HepG2 (cell line): ENCODE results near the gene MGAT2. TPM values are rescaled to one million over a fixed set of nuclear protein-coding genes. Genes with fewer than 3 reads are reported as not detected.
A peak's percentile ranks its signal among the peaks of the same experiment; 100 is the strongest.

Source experiments
- ARHGAP35 ChIP-seq: sonication (generic); formaldehyde crosslinking; IDR thresholded peaks from 2 replicates; pipeline ENCODE4 v1.9.0; 2022; ENCODE audit warnings: mild to moderate bottlenecking, inconsistent platforms, moderate library complexity, missing genetic modification reagents, borderline replicate concordance
- BORCS8-MEF2B ChIP-seq: sonication (generic); formaldehyde crosslinking; IDR thresholded peaks from 2 replicates; pipeline ENCODE4 v1.8.0; 2022; ENCODE audit warnings: mild to moderate bottlenecking, missing genetic modification reagents
- CBFB ChIP-seq: sonication (generic); formaldehyde crosslinking; IDR thresholded peaks from 2 replicates; pipeline ENCODE4 v1.4.0; 2020; ENCODE audit warnings: missing genetic modification reagents
- CC2D1A ChIP-seq: sonication (generic); formaldehyde crosslinking; IDR thresholded peaks from 2 replicates; pipeline ENCODE4 v1.8.1; 2023; ENCODE audit warnings: mild to moderate bottlenecking, missing genetic modification reagents
- ELF1 ChIP-seq: sonication (generic); formaldehyde crosslinking; IDR thresholded peaks from 2 replicates; pipeline ENCODE4 v1.4.0; 2020; ENCODE audit warnings: missing genetic modification reagents
- ETV6 ChIP-seq: sonication (generic); formaldehyde crosslinking; conservative IDR thresholded peaks from 2 replicates; pipeline ENCODE4 v1.4.0; 2020; ENCODE audit warnings: missing genetic modification reagents
- KDM1A ChIP-seq: IDR thresholded peaks from 2 replicates; pipeline ENCODE4 v1.6.1; 2016; ENCODE audit warnings: missing compliant biosample characterization
- KDM2A ChIP-seq: sonication (generic); formaldehyde crosslinking; IDR thresholded peaks from 2 replicates; pipeline ENCODE4 v1.4.0; 2020; ENCODE audit warnings: low read depth, missing genetic modification reagents, borderline replicate concordance
- NFYB ChIP-seq: sonication (generic); formaldehyde crosslinking; IDR thresholded peaks from 2 replicates; pipeline ENCODE4 v1.4.0; 2020; ENCODE audit warnings: missing genetic modification reagents
- PTBP1 ChIP-seq: fragments of 200-400 bp; formaldehyde crosslinking; IDR thresholded peaks from 2 replicates; pipeline ENCODE4 v1.6.1; 2018; ENCODE audit warnings: low read length, low read depth; ENCODE audit not compliant: poor library complexity, severe bottlenecking
- RAD51 ChIP-seq: fragments of 450-650 bp; IDR thresholded peaks from 2 replicates; pipeline ENCODE4 v1.6.1; 2016; ENCODE audit warnings: borderline replicate concordance
- SMARCC2 ChIP-seq: fragments of 450-650 bp; IDR thresholded peaks from 2 replicates; pipeline ENCODE4 v1.6.1; 2017; ENCODE audit warnings: antibody characterized with exemption, mild to moderate bottlenecking
- SSRP1 ChIP-seq: IDR thresholded peaks from 2 replicates; pipeline ENCODE4 v1.6.1; 2016; ENCODE audit warnings: control low read depth
- TP53 ChIP-seq: sonication (generic); formaldehyde crosslinking; conservative IDR thresholded peaks from 2 replicates; pipeline ENCODE4 v1.4.0; 2020; ENCODE audit warnings: missing genetic modification reagents
- ZNF136 ChIP-seq: sonication (generic); formaldehyde crosslinking; IDR thresholded peaks from 2 replicates; pipeline ENCODE4 v1.8.1; 2022; ENCODE audit warnings: low read depth, mild to moderate bottlenecking, moderate library complexity, missing genetic modification reagents
- ZNF20 ChIP-seq: sonication (generic); formaldehyde crosslinking; IDR thresholded peaks from 2 replicates; pipeline ENCODE4 v1.4.0; 2020; ENCODE audit warnings: mild to moderate bottlenecking, moderate library complexity, missing genetic modification reagents
- ZNF24 ChIP-seq: fragments of 450-650 bp; IDR thresholded peaks from 2 replicates; pipeline ENCODE4 v1.6.1; 2017; ENCODE audit warnings: antibody characterized with exemption, mild to moderate bottlenecking
- ZNF543 ChIP-seq: sonication (generic); formaldehyde crosslinking; IDR thresholded peaks from 2 replicates; pipeline ENCODE4 v1.4.0; 2020; ENCODE audit warnings: mild to moderate bottlenecking, missing genetic modification reagents
- ZNF547 ChIP-seq: sonication (generic); formaldehyde crosslinking; IDR thresholded peaks from 2 replicates; pipeline ENCODE4 v1.5.1; 2020; ENCODE audit warnings: mild to moderate bottlenecking, missing genetic modification reagents
- ZNF558 ChIP-seq: sonication (generic); formaldehyde crosslinking; IDR thresholded peaks from 2 replicates; pipeline ENCODE4 v1.9.0; 2022; ENCODE audit warnings: mild to moderate bottlenecking, missing genetic modification reagents, borderline replicate concordance
- ZNF572 ChIP-seq: sonication (generic); formaldehyde crosslinking; IDR thresholded peaks from 2 replicates; pipeline ENCODE4 v1.5.1; 2020; ENCODE audit warnings: mild to moderate bottlenecking, missing genetic modification reagents
- ZNF619 ChIP-seq: sonication (generic); formaldehyde crosslinking; IDR thresholded peaks from 2 replicates; pipeline ENCODE4 v1.4.0; 2020; ENCODE audit warnings: mild to moderate bottlenecking, missing genetic modification reagents
- ZNF776 ChIP-seq: sonication (generic); formaldehyde crosslinking; IDR thresholded peaks from 2 replicates; pipeline ENCODE4 v1.4.0; 2020; ENCODE audit warnings: mild to moderate bottlenecking, missing genetic modification reagents
- ZNF788 ChIP-seq: sonication (generic); formaldehyde crosslinking; IDR thresholded peaks from 2 replicates; pipeline ENCODE4 v1.5.0; 2020; ENCODE audit warnings: mild to moderate bottlenecking, missing genetic modification reagents, borderline replicate concordance
- polyA plus RNA-seq, 8 experiments: library from polyadenylated mRNA; depleted of rRNA in 3 of 8; stranded (reverse) in 7 of 8; unstranded in 1 of 8; fragments of >200 nt; fragmentation: Illumina TruSeq in 4 of 8; extraction: Trizol in 4 of 8; gene quantifications; 2 replicates each; pipeline versions ENCODE4 v1.2.1 to v1.2.3, GENCODE V29; 2011 to 2016; ENCODE audit warnings: low read depth in 4 of 8, missing spikeins in 1 of 8, mixed read lengths in 1 of 8; ENCODE audit not compliant: insufficient read depth in 1 of 8
- total RNA-seq, 5 experiments: library from RNA; depleted of rRNA; stranded (reverse); fragments of >200 nt; fragmentation: Illumina TruSeq; extraction: Trizol; gene quantifications; 2 replicates each; pipeline ENCODE4 v1.2.3, GENCODE V29; 2016; ENCODE audit warnings: low read depth in 1 of 5
- TF ChIP-seq, protein P1 (sequence below): sonication (generic); formaldehyde crosslinking; IDR thresholded peaks from 2 replicates; pipeline ENCODE4 v1.4.0; 2020; ENCODE audit warnings: missing genetic modification reagents, mild to moderate bottlenecking, borderline replicate concordance
- TF ChIP-seq, protein P2 (sequence below): sonication (generic); formaldehyde crosslinking; IDR thresholded peaks from 2 replicates; pipeline ENCODE4 v1.4.0; 2020; ENCODE audit warnings: mild to moderate bottlenecking, missing genetic modification reagents
- TF ChIP-seq, protein P3 (sequence below): sonication (generic); formaldehyde crosslinking; conservative IDR thresholded peaks from 2 replicates; pipeline ENCODE4 v1.4.0; 2020; ENCODE audit warnings: missing genetic modification reagents

Gene MGAT2
- total and polyA plus RNA-seq, 2 of the 13 experiments (the other 11 are each of a cell fraction or from before 2014, with no cell fraction given), result 12.9 to 51.9 TPM

DNA sequence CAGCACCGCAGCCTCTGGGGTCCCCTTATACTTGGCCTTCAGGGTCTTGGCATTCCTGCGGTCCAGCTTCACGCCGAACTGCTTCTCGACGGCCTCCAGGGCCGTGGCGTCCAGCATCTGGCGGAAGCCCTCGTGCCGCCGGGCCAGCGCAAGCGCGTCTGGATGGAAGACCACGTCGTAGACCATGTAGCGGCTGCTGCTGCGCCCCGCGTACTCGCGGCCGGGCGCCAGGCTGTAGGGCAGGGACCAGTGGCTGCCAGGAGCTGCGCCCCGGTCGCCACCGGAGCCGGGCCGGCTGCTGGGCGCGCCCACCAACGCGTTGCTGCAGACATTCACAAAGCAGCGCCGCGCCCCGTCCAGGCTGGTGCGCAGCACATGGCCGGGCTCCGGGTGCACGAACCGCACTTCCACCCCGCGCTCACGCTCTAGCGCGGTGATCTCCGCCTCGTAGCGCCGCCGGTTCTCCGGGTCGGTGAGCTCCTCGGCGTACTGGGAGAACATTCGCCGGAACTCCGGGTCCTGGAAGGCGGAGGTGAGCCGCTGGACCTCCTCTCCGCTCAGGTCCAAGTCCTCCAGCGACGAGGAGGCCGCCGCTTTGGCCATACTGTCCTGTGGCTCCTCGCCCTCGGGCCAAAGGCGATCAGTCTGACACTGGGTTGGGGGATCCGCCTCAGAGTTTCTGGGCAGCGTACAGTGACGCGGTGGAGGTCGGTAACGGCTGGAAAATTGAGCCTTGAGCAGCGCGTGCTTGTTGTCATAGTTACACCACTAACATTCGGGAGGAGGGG, 14.1 kb downstream of the MGAT2 start, which contains the start of gene DNAAF2 (continued):
- 0 out of 2 replicates have a peak, but pooled peaks have one; percentile 21 for TF ChIP-seq BORCS8-MEF2B (CRISPR knock-in tag)
- no peak for TF ChIP-seq ZNF24
- TF ChIP-seq, protein P1, sequence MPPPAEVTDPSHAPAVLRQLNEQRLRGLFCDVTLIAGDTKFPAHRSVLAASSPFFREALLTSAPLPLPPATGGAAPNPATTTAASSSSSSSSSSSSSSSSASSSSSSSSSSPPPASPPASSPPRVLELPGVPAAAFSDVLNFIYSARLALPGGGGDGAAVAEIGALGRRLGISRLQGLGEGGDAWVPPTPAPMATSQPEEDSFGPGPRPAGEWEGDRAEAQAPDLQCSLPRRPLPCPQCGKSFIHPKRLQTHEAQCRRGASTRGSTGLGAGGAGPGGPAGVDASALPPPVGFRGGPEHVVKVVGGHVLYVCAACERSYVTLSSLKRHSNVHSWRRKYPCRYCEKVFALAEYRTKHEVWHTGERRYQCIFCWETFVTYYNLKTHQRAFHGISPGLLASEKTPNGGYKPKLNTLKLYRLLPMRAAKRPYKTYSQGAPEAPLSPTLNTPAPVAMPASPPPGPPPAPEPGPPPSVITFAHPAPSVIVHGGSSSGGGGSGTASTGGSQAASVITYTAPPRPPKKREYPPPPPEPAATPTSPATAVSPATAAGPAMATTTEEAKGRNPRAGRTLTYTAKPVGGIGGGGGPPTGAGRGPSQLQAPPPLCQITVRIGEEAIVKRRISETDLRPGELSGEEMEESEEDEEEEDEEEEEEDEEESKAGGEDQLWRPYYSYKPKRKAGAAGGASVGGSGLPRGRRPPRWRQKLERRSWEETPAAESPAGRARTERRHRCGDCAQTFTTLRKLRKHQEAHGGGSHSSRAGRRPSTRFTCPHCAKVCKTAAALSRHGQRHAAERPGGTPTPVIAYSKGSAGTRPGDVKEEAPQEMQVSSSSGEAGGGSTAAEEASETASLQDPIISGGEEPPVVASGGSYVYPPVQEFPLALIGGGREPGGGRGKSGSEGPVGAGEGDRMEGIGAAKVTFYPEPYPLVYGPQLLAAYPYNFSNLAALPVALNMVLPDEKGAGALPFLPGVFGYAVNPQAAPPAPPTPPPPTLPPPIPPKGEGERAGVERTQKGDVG (CRISPR knock-in tag), result no peak
- TF ChIP-seq NFYB, result no peak
- TF ChIP-seq KDM2A (CRISPR knock-in tag), result peak; percentile 48
- TF ChIP-seq ARHGAP35, result peak; percentile 35; the same call in 1 of the 2 replicates
- no peak for TF ChIP-seq ZNF619
- no peak; the same call in 1 of the 2 replicates for TF ChIP-seq ETV6
- TF ChIP-seq SSRP1, result no peak
- 0 out of 2 replicates have a peak, but pooled peaks have one; percentile 43 for TF ChIP-seq ZNF788
- TF ChIP-seq ZNF136 (CRISPR knock-in tag), result no peak
- no peak for TF ChIP-seq ZNF547 (CRISPR knock-in tag)
- TF ChIP-seq SMARCC2, result no peak
- TF ChIP-seq RAD51, result no peak
- no peak for TF ChIP-seq CC2D1A
- TF ChIP-seq ZNF558 (CRISPR knock-in tag), result no peak
- no peak for TF ChIP-seq ZNF20 (CRISPR knock-in tag)
- TF ChIP-seq ZNF543 (CRISPR knock-in tag), result no peak
- no peak; the same call in 1 of the 2 replicates for TF ChIP-seq ZNF776 (CRISPR knock-in tag)
- no peak for TF ChIP-seq ZNF572 (CRISPR knock-in tag)
- TF ChIP-seq CBFB (CRISPR knock-in tag), result no peak; the same call in 1 of the 2 replicates
- no peak for TF ChIP-seq ELF1
- TF ChIP-seq TP53 (CRISPR knock-in tag), result 0 out of 2 replicates have a peak, but pooled peaks have one; percentile 9
- TF ChIP-seq KDM1A, result no peak
- no peak for TF ChIP-seq PTBP1
- TF ChIP-seq, protein P2, sequence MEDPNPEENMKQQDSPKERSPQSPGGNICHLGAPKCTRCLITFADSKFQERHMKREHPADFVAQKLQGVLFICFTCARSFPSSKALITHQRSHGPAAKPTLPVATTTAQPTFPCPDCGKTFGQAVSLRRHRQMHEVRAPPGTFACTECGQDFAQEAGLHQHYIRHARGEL (CRISPR knock-in tag), result no peak
- TF ChIP-seq, protein P3, sequence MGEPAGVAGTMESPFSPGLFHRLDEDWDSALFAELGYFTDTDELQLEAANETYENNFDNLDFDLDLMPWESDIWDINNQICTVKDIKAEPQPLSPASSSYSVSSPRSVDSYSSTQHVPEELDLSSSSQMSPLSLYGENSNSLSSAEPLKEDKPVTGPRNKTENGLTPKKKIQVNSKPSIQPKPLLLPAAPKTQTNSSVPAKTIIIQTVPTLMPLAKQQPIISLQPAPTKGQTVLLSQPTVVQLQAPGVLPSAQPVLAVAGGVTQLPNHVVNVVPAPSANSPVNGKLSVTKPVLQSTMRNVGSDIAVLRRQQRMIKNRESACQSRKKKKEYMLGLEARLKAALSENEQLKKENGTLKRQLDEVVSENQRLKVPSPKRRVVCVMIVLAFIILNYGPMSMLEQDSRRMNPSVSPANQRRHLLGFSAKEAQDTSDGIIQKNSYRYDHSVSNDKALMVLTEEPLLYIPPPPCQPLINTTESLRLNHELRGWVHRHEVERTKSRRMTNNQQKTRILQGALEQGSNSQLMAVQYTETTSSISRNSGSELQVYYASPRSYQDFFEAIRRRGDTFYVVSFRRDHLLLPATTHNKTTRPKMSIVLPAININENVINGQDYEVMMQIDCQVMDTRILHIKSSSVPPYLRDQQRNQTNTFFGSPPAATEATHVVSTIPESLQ (CRISPR knock-in tag), result no peak
